NCI-H2107 (cell line): ENCODE measurements around the gene SLC24A5.

Experiments
- DNase-seq: peaks from one replicate; lab custom pipeline; 2025; lab: John Stamatoyannopoulos, UW

The SLC24A5 gene

DNA sequence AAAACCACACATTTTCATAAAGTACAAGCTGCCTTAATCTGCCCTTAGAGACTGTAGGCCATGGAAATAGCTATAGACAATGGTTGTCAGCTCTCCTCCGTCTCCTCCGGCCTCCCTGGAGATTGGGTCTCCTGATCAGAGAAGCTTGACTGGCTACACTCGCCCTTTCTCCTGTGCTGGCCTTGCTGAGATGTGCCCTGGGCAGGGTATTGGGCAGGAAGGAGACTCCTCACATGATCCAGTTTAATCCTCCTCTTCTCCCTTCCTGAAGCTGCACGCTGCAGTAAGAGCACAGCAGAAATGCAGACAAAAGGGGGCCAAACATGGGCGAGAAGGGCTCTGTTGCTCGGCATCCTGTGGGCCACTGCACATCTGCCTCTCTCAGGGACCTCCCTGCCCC lies at the start of gene SLC24A5:
Gene SLC24A5 (plus strand): TSS at position 246 of the 400 bp plus-strand sequence. CDS start 55 bp downstream, at position 301.
- DNase-seq, result no peak

GRCh38 chr15:48072941-48073340 lies 47.8 kb upstream of the SLC24A5 start:
- no peak for DNase-seq

DNA sequence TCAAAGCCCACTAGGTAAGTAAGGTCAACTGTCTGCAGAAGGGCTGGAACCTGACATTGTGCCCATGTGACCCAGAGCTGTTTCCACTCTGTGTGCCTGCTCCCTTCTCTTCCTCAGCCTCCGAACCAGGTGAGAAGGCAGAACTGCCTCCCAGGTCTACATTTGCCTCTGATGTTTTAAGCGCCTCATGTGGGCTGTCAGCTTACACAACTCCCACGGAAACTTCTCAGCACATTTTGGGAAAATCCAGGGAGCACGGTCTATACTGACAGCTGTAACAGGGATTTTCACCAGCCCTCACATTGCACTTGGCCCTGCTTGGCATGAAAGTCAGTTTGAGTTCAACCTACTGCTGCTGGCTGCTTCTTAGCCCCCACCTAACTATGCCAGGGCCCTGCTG lies 46.9 kb upstream of the SLC24A5 start:
- DNase-seq, result no peak

- DNase-seq, result no peak
Observed at GRCh38 chr15:48076454-48076853, 44.3 kb upstream of the SLC24A5 start.

GRCh38 chr15:48077616-48078184 lies 43.1 kb upstream of the SLC24A5 start:
- DNase-seq, result no peak

- DNase-seq, result no peak
Observed at GRCh38 chr15:48084759-48085590, 35.8 kb upstream of the SLC24A5 start.

DNA sequence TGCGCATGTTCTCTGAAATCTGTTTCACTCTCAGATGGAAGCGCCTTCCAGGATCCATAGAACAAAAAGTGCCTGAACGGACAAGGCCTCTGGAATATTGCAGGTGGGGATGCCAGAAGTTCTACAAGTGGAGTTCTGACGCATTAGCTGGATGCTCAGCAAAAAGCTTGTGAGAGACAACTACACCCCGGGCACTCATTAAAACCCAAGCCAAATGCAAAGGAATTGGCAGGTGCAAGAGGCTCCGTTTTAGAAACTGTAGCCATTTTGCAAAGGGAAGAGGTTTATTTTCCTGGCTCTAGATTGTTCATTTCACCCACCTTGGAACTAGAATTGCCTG lies 35.2 kb upstream of the SLC24A5 start:
- DNase-seq, result no peak

GRCh38 chr15:48086133-48086532 lies 34.7 kb upstream of the SLC24A5 start:
- DNase-seq, result no peak

- DNase-seq, result no peak
Observed at GRCh38 chr15:48086576-48086975, 34.2 kb upstream of the SLC24A5 start.

GRCh38 chr15:48087844-48088243 lies 32.9 kb upstream of the SLC24A5 start:
- no peak for DNase-seq

GRCh38 chr15:48089702-48090101 lies 31.1 kb upstream of the SLC24A5 start:
- DNase-seq, result no peak

DNA sequence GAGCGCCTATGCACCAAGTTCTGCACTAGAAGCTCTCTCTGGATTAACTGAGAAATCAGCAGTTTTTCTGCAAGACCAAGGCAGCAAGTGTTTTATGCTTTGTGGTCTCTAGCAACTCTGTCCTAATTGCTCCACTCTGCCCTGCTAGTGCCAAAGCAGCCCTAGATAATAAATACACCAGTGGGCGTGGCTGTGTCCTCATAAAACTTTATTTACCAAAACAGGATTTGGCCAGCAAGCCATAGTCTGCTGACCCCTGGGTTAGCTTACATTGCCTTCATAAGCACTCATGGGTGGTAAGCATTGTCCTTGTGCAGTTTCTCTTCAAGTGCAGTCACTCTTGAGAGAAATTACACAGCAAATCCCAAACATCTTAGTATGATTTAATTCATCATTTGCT lies 30.7 kb upstream of the SLC24A5 start:
- no peak for DNase-seq

DNA sequence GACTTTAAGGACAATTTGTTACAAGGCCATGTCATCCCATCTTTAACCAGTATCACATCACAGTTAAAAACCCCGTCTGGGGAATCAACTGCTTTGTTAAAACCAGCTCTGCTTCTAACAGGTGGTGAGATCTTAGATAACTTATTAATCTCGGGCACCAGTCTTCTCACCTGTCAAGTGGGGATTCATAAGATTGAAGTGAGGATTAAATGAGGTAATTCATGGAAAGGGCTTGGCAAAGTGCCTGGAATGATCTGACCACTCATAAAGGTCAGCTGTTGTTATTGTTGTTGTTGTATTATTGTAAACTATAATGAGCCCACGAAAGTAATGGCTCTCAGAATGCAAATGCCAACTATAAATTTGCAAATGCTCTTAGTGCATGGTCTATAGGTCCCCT lies 30.1 kb upstream of the SLC24A5 start:
- DNase-seq, result no peak

- DNase-seq, result no peak
Observed at GRCh38 chr15:48091522-48091921, 29.3 kb upstream of the SLC24A5 start.

DNA sequence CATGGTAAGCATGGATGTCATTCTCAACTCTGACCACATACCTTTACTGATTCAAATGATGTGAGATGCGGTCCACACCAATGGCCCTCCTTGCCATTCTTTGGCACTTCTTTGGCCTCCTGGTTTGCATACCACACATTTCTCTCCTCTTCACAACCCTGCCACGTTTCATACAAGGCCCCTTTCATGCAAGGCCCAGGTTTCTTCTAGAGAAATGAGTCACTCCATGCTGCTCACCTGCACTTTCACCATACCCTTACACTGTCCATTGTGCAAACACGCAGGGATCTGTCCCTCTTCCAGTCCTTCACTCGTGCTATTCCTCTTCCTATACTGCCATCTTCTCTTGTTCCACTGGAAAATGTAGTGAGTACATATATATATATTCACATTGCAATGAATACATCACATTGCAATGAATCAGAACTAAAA lies 24.4 kb upstream of the SLC24A5 start:
- no peak for DNase-seq

DNA sequence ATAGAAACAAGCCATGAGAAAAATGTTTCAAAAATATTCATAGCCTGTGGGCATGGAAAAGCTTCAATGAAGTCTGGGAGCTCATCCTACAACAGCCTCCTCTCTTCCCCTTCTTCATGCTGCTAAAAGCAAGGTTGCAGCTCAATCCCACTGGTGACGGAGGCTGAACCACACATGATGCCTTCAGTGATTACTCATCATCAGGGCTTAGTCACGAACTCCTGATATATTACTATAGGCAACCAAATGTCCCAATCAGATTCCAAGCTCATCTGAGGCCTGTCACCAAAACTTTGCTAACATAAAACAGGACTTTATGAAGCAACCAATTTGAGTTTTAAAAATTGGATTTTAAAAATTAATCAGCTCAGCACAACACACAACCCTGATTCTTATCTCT lies 24.0 kb upstream of the SLC24A5 start:
- no peak for DNase-seq

- no peak for DNase-seq
Observed at GRCh38 chr15:48097264-48097663, 23.5 kb upstream of the SLC24A5 start.

GRCh38 chr15:48101376-48101961 lies 19.3 kb upstream of the SLC24A5 start:
- DNase-seq, result no peak

DNA sequence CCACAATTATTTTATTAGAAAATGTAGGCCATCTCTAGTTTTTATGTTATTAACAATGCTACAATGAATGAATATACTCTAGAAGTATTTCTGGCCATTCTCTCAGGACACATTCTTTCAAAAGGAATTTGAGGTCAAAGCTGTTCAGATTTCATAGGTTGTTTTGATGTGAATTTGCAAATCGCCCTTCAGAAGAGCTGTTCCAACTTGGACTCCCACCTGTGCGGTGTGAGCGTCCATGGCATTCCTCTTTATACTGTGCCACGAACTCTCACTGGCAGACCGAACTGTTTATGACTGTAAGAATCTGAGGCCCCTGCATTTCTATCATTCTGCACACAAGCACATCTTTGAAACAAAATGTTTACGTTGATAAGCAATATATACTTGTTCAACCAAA lies 18.6 kb upstream of the SLC24A5 start:
- DNase-seq, result no peak

GRCh38 chr15:48103647-48104046 lies 17.1 kb upstream of the SLC24A5 start:
- no peak for DNase-seq

DNA sequence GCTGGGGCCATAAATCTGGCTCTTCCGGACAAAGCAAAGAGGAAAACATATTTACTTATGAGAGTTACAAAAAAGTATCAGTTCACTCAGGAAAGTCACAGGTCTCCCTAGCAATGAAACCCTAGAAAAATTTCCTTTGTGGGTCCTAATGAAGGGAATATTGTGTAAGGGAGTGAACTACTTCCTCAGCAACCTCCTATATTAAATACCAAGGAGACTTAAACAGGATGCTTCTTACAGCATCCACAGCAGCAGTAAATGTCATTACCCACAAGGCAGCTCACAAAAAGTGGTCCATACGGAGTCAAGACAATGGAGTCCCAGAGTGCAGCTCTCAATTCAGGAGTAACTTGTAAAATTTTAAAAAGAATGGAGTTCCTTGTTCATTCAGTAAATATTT lies 14.9 kb upstream of the SLC24A5 start:
- no peak for DNase-seq

DNA sequence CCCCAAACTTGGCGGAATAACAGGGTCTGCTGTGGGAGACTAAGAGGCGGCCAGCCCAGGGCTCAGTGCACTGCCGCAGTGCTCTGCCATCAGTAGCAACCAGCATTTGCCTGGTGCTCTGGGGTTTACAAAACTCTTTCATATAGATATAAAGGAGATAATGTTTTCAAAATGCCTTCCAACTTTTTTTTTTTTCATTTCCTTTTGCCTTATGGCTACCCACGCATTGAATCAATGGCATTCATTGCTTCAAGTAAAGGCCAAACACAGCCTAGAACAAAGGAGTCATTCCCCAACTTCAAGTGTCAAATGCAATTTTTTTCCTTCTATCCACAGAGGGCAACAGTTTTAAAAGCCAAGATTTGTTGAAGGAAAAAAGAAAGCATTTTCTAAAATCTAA lies 11.6 kb upstream of the SLC24A5 start:
- no peak for DNase-seq

DNA sequence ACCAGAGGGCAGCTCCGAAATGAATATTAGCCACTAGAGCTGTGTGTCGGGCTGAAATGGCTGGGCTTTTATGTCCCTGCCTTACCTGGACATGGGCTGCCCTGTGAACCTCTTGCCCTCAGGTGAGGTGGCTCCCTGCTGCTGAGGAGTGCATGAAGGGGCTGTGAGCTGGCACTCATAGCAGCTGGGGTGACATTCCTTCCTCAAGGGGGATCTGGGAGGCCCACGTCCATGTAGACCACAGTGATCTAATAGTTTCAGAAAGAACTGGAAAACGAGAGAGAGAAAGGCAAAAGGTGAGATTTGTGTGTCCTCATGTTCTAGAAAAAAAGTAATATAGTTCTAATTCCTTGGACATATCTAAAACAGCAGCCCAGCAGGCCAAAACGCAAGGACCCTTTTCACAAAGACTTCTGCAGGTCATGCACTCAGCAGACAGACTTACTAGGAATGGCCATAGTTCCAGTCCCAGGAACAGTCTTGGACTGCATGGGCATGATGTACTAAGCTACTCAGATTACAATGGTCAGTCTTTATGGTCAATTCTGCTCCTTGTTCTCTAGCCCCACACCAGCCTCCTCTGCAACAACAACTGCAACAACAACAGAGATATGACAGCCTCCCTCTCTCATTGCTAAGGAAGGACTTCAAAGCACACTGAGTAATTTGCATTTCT lies 10.8 kb upstream of the SLC24A5 start:
- DNase-seq, result no peak
